Heart left ventricle (tissue), 13 donors: ENCODE results near the gene ASB2.

Experiments used
- POLR2A ChIP-seq, 2 donors: fragments of 450-650 bp; IDR thresholded peaks; one replicate each; pipeline ENCODE4 v1.6.1; 2017; ENCODE audit warnings: antibody characterized with exemption in 2 of 2, mild to moderate bottlenecking in 2 of 2, moderate library complexity in 2 of 2
- TF ChIP-seq, protein P1 (sequence below), 12 donors: fragments of 200-600 bp; sonication (generic) in 4 of 12; IDR thresholded peaks; one replicate each; pipeline versions ENCODE4 v1.5.0 to v1.8.0; 2018 to 2022; ENCODE audit warnings: antibody characterized with exemption in 12 of 12, mild to moderate bottlenecking in 5 of 12
- donor health status: ischemic (EF 13 %, LVEDD 7.1; RV severe dilation, severe dysfunction).
- donor health status: DM: no; HTN: yes; CAD: no.
- donor health status: DM: no; HTN: no; CAD: no.
- donor health status: ischemic (EF 25% LVEDD 6.9; RV normal size, moderate dysfunction).
- donor health status: ischemic (EF 25% LVEDD 5.7; RV mildly dilated, moderate dysfunction).
- donor health status: ischemic (EF 35%, LVEDD 5.7; RV mildly dilated, moderate dysfunction).
- donor health status: nonischemic (EF 11% LVEDD 7.7; RV severe dilation, severe dysfunction).
- donor health status: DM: yes; HTN: yes; CAD: no.
- donor health status: PGD.
- donor health status: ischemic (EF 29% LVEDD 5.4; RV normal size, mild dysfunction).
- donor health status: nonischemic (EF 23%, LVEDD 6.1; RV moderate dilation, normal function).

DNA sequence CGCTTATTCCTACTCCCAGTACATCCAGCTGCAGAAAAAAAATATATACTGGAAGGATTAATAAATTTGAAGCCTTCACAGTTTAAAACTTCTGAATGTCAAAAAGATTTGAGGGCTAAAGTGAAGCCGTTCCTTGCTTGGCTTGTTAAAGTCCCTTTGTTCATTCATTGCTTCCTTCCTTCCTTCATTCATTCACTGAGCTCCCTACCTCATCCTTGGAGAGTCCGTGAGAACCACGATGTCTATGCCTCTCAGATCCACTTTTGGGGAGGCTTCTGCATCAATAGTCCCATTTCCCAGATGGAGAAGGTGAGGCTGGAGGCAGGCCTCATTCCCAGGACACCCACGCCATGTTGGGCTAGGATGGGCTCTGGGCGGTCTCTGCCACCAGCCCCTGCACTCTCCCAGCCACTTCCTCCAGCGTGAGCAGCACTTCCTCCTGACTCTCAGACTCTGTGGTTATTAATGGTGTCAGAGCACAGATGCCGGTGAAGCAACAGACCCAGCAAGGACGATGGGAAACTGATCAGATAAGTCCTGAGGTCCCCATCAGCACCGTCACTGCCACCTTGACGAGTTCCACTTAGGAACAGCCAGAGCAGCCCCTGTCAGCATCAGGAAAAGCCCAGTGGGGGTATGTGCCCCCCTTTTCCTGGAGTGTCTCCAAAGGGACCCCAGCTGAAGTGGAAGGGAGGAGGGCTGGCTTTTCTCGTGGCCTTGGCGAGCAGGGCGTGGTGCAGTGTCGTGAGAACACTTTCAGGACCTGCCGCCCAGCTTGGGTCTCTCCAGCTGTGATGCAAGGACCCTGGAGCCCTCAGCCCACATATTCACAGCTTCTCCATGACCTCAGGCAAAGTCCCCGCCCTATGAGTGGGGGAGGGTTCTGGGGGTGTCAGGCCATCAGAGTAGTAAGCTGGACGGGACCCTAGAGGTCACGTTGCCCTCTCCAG lies 21.2 kb downstream of the ASB2 start:
- TF ChIP-seq, protein P1, sequence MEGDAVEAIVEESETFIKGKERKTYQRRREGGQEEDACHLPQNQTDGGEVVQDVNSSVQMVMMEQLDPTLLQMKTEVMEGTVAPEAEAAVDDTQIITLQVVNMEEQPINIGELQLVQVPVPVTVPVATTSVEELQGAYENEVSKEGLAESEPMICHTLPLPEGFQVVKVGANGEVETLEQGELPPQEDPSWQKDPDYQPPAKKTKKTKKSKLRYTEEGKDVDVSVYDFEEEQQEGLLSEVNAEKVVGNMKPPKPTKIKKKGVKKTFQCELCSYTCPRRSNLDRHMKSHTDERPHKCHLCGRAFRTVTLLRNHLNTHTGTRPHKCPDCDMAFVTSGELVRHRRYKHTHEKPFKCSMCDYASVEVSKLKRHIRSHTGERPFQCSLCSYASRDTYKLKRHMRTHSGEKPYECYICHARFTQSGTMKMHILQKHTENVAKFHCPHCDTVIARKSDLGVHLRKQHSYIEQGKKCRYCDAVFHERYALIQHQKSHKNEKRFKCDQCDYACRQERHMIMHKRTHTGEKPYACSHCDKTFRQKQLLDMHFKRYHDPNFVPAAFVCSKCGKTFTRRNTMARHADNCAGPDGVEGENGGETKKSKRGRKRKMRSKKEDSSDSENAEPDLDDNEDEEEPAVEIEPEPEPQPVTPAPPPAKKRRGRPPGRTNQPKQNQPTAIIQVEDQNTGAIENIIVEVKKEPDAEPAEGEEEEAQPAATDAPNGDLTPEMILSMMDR (IDR thresholded peaks at IDR 0.05) = no peak
- TF ChIP-seq POLR2A (IDR thresholded peaks at IDR 0.05) = no peak
